Astrocyte (in vitro differentiated cells and primary cell): ENCODE measurements around the gene LAMA3.

Experiments
- EZH2 ChIP-seq: IDR thresholded peaks from 2 replicates; pipeline ENCODE4 v1.6.1; 2012; ENCODE audit warnings: mild to moderate bottlenecking, low read length, inconsistent platforms; ENCODE audit not compliant: insufficient read depth
- TF ChIP-seq, protein P1 (sequence below): IDR thresholded peaks from 2 replicates; pipeline ENCODE4 v1.5.1; 2011; ENCODE audit warnings: low read depth, mild to moderate bottlenecking, inconsistent platforms, low read length, moderate library complexity; ENCODE audit not compliant: insufficient read depth

DNA sequence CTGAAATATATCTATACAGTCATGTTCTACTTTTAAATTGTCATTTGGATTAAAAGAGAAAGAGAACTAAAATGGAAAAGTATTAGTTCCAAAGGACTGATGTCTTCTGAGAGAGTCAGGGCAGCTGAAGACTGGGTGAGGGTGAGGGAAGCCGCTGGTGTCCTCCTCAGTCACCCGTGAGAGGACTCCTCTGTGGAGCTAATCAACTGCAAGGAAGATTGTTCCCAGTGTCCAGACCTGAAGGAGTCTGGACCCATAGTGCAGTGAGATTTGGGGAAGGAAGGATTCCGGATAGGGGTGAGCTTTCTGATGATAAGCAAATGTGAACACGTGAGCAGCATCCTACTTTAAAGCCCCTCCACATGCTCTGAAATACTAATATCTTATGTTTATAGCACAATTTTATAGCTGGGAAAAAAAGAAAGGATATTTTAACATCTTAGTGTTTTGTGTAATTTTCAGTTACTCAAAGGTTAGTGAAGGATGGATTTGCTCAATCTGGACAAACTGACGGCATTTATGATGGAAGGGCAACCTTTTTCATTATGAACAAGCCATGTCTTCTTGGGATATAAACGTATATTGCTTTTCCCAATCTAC, 190.8 kb downstream of the LAMA3 start:
- TF ChIP-seq, protein P1, sequence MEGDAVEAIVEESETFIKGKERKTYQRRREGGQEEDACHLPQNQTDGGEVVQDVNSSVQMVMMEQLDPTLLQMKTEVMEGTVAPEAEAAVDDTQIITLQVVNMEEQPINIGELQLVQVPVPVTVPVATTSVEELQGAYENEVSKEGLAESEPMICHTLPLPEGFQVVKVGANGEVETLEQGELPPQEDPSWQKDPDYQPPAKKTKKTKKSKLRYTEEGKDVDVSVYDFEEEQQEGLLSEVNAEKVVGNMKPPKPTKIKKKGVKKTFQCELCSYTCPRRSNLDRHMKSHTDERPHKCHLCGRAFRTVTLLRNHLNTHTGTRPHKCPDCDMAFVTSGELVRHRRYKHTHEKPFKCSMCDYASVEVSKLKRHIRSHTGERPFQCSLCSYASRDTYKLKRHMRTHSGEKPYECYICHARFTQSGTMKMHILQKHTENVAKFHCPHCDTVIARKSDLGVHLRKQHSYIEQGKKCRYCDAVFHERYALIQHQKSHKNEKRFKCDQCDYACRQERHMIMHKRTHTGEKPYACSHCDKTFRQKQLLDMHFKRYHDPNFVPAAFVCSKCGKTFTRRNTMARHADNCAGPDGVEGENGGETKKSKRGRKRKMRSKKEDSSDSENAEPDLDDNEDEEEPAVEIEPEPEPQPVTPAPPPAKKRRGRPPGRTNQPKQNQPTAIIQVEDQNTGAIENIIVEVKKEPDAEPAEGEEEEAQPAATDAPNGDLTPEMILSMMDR = no peak
- TF ChIP-seq EZH2 = no peak
